GM18909 (cell line): ENCODE data around the gene AHI1.
"Not testable (repeated sequence)": the region's sequence is repeated elsewhere in the genome, so short reads cannot be mapped to it uniquely, and the experiment has no call there.

Experiments
- ATAC-seq: cut with Tn5 transposase; IDR thresholded peaks from one replicate; pipeline ENCODE4 v1.9.1; 2021; ENCODE audit warnings: mild to moderate bottlenecking; ENCODE audit not compliant: unreplicated experiment, poor library complexity

The AHI1 gene

DNA sequence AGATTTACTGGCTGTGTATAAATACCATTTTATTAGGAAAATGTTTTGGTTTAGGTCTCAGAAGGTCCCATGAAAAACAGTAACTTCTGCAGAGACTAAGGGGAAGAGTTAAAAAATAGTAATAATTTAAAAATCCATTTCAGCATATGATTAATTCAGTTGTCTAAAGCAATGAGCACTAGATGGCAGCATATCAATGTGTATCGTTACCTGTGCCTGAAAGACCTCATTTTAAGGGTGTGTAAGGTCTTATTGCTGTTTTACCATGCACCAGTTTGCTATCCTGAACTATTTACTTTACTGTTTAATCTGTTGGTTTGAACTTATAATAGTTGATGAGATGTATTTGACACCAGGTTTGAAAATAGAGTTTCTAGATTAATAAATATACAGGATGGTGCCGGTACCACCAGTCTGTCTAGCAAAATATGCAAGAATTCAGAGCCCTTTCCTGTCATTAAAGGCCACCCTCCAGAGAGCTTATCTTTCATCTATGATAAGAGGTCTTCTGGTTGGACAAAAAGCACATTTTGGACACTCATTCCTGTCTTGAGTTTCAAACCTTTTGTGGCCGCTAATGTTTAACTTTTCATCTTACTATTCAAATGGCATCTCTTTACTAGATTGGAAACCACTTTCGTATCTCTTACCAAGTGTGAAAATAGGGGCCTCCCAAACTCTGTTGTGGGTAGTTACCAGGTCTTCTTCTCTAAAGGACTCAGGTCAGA is 8.9 kb upstream of the AHI1 start:
- peak; percentile 98 for ATAC-seq

GRCh38 chr6:135505648-135506047 is 8.1 kb upstream of the AHI1 start:
- ATAC-seq: no peak

DNA sequence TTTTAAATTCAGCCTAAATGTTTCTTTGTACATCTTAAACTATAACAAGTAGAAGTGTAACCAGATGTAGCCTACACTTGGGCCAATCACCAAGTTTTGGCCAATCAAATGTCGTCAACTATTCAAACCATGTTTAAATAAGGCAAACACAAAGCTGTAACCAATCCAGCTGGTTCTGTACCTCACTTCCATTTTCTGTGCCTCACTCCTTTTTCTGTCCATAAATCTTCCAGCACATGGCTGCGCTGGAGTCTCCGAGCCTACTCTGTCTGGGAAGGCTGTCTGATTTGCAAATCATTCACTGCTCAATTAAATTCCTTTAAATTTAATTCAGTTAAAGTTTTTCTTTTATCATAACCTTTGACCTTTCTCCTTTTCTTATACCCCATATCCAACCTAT is 7.7 kb upstream of the AHI1 start:
- ATAC-seq: no peak

DNA sequence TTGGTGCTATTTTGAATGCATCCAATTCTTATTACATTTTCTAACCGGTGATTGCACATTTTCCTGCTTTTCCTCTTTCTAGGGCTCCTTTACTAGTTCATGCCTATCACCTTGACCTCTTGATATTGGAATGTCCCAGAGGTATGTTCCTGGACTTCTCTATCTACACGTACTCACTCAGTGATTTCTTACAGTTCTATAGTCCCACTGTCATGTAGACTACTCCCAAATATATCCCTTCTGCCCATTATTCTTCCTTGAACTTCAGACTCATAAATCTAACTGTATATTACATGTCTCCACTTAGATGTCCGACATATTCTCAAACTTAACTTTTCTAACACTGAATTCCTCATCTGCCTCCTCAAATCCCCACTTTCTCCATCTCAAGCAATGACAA is 7.2 kb upstream of the AHI1 start:
- ATAC-seq: no peak

DNA sequence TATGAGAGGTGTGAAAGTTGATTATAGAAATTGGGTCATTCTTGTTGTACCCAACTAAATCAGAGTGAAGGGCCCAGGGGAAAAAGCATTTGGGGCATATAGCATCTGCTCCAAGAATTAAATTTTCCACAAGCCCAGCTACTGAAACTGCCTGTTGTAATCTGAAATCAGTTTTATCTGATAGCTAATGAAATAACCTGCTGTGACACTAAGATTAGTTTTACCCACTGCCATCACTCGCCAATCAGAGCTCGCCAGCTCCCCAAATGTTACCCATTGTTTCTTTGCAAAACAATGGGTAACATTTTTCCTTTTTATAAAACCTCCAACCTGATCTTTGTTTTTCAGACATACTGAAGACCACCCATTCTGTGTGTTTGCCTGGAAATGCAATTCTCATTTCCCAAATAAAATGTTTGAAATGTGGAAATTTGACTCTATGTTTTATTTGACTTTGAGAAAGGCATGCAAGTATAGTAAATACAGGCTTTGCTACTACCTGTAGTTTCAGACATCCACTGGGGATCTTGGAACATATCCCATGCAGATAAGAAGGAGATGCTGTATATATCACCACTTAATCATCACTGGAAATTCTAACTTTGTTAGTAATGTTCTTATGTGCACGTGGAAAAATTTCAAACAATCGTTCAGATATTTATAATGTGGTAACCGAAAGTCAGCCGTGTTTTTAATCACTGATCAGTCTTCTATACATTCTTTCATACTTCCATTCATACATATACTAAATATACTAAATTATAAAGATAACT is 6.3 kb upstream of the AHI1 start:
- no peak for ATAC-seq

GRCh38 chr6:135499441-135500340 is 2.2 kb upstream of the AHI1 start:
- no peak for ATAC-seq

GRCh38 chr6:135498185-135498841 is 773 bp upstream of the AHI1 start:
- peak; percentile 34 for ATAC-seq

DNA sequence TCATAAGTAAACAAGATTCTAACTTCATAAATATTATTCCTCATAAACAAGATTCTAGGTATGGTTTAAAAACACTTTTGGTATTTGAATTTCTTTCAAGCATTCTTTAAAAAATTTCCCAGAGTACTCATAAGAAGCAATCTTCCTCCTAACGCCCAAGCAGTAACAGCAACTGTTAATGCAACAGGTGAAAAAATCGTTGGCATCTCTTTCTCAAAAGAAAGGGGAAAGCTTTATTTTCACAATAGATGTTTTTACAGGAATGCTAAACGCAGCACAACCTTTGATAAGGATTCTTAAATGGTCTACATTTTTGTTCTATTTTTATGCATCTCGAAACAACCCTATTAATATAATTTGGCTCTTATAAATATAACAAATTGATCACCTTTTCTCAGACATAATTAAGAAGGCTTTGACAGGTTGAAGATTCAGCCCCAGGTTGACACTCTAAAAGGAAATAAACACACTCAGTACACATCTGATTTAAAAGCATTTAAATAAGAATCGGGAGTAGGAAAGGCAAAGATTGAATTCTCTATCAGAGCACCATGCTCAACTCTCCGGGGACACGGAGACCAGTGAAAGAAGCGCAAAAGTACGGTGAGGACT is 634 bp downstream of the AHI1 start:
- no peak for ATAC-seq

DNA sequence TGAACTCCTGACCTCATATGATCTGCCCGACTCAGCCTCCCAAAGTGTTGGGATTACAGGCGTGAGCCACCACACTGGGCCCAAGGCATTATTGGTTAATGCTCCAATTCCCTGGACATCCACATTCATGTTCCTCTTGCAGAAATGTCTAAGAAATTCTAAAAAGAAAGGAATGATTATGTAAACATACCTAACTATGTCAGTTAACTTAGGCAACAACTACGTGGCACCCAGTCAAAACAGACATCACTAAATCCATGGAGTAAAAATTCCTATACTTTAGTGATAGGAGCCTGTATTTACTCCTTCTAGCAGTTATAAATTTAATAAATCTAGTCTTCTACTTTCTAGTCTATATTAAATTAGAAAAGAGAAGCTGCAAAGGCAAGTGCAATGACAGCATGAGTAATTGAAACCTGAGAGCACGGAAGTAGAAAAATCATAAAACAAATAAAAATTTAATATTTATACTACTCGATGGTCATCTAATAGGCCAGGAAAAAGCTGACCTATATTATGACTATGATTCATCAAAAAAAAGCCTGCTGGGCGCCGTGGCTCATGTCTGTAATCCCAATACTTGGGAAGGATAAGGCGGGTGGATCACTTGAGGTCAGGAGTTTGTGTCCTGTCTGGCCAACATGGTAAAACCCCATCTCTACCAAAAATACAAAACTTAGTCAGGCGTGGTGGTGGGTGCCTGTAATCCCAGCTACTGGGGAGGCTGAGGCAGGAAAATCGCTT is 4.2 kb downstream of the AHI1 start:
- no peak for ATAC-seq

DNA sequence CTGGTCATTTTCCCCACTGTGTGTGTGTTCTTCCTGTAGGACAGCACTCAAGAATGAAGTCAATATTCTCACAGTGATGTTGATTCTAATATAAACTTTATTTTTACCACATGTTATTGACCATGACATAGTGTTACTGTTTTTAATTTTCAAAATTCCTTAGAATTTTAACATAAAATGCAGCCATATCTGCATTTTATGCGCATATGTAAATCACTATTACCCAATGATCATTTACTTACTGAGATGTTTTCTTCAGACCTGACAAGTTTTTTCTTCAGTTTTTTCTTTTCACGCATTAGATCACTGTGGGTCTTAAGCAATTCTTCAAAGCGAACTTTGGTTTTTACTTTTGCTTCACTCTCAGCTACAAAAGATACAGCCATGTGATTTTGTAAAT is 7.2 kb downstream of the AHI1 start:
- ATAC-seq: no peak

DNA sequence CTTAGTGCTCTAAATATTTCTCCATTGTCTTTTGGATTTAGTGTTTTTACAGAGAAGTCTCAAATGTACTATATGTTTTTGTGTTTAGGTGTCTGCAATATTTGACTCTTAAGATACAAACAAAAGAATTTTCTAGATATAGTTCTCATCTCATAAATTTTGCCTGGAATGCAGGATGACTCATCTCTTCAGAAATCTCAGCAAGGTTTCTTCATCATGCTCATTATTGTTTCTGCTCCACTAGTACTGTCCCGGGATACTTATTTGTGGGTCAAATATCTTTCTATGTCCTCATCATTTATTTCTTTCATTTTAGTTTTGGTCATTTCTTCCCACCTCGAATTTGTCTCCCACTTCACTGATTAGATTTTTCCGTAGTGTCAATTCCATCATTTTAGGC is 9.5 kb downstream of the AHI1 start:
- ATAC-seq: no peak

DNA sequence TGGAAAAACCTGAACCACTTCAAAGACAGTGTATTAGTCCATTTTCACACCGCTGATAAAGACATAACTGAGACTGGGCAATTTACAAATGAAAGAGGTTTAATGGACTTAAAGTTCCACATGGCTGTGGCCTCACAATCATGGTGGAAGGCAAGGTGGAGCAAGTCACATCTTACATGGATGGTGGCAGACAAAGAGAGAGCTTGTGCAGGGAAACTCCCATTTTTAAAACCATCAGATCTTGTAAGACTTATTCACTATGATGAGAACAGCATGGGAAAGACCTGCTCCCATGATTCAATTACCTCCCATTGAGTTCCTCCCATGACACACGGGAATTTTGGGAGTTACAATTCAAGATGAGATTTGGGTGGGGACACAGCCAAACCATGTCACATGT is 13.6 kb downstream of the AHI1 start:
- ATAC-seq: not testable (repeated sequence)

DNA sequence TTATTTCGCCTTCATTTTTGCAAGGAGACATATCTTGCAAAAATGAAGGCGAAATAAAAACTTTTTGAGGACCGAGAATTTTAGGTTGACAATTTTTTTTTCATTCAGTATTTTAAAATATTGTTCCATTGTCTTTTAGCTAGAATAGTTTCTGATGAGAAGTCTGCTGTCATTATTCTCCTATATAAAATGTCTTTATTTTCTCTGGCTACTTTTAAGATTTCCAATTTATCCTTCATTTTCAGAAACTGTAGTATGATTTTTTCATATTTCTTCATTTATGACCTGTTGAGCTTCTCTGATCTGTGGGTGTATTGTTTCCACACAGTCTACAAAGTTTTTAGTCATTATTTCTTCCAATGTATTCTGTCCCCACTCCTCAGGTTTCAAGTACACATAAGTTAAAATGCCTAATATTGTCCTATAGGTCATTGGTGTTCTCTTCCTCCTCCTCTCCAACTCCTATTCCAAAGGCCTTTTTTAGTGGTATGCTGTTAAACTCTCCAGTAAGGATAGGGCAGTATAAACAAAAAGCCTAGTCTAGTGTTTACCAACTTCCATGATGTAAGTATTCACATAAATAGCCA is 15.7 kb downstream of the AHI1 start:
- ATAC-seq: no peak

- ATAC-seq: no peak
Observed at GRCh38 chr6:135479601-135480000, 17.9 kb downstream of the AHI1 start.

DNA sequence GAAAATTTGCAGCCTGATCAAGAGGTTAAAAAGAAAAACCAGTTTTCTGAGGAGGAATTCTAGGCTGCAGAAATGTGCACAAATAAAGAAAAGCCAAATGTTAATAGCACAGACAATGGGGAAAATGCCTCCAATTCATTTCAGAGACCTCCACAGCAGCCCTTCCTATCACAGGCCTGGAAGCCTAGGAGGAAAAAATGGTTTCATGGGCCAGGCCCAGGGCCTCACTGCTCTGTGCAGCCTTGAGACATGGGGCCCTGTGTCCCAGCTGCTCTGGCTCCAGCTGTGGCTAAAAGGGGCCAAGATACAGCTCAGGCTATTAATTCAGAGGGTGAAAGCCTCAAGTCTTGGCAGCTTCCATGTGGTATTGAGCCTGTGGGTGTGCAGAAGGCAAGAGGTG is 18.9 kb downstream of the AHI1 start:
- ATAC-seq: no peak

- no peak for ATAC-seq
Observed at GRCh38 chr6:135475292-135475886, 22.2 kb downstream of the AHI1 start.

GRCh38 chr6:135474362-135474761 is 23.2 kb downstream of the AHI1 start:
- ATAC-seq: no peak

GRCh38 chr6:135465903-135466302 is 31.6 kb downstream of the AHI1 start:
- ATAC-seq: peak; percentile 21

GRCh38 chr6:135465307-135465706 is 32.2 kb downstream of the AHI1 start:
- ATAC-seq: peak; percentile 80
